IPS-18c (cell line): Measurements from ENCODE around the gene LRG1.

Experiments
- H3K4me3 ChIP-seq: 2 replicates; pipeline ENCODE4 v1.7.0; 2013; ENCODE audit warnings: low read depth, mild to moderate bottlenecking, low read length, moderate library complexity; ENCODE audit not compliant: insufficient read depth
- H3K9me3 ChIP-seq: one replicate; pipeline ENCODE4 v1.6.1; 2013; ENCODE audit warnings: mild to moderate bottlenecking, low read length, moderate library complexity; ENCODE audit not compliant: control insufficient read depth, insufficient read depth

LRG1 gene

DNA sequence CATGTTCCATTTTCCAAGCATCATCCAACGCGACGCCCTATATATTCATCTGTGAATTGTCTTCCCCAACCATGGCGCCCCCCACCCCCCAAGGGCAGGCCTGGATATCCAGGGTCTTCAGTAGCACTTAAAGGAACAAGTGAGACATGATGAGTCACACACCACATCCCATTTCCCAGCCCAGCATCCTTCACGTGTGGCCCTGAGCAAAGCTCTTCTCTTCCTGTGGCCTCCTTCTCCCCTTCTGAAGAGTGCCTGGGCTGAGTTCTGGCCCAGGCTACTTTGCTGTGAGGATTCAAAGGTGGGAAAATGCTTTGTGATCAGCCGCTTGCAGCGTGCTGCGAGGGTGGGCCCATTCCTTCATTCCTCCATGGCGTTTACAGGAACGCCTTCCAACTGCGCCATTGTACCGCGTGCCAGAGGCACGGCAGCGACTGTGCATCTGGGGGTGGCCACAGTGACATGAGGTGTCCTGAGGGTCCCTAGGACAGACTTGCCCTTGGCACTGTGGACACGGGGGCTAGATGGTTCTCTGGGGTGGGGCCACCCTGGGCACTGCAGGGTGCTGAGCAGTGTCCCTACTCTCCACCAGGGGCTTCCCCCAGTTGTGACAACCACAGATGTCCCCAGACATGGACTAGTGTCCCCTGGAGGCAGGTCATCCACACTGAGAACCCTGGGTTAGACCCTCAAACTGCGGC, 33.2 kb downstream of the LRG1 start:
- Histone ChIP-seq H3K4me3 (no peak overlapping the region), H3K9me3 (peaks cover 4% of the 10 kb centered on the region)

DNA sequence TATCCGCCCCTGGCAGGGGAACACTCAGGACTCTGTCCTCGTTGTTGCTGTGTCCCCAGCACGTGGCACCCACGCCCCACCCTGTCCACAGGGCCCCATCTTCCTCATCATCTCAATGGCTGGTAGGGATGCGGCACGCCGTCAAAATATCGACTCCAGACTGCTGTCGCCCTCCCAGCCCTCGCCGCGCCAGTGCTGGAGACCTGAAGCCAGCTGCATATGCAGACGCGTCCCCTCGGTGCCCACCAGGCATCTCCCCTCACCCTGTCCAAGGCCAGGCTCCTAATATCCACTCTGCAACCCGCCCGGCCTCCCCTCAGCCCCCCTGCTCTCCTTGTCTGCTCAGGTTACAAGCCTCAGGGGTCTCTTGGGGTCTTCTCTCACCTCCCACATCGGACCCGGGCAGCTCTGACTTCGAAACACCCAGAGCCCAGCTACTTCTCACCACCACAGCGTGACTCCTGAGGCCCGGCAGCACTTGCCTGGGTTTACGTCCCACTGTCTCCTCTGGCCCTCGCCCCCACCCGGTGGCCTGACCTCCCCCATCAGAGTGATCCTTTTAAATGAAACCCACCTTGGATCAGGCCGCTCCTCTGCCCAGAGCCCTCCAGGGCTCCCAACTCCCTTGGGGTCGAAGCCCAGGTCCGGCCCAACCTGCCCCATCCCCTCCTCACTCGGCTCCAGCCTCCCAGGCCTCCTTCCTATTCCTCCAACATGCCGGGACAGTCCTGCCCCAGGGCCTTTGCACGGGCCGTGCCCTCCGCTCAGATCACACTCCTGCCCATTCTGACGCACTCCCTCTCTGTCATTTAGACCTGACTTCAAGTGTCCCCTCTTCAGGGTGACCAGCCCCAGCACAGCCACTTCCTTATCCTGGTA, 34.0 kb downstream of the LRG1 start:
- H3K9me3 ChIP-seq: peaks cover 2% of the 10 kb centered on the region
- no peak overlapping the region for H3K4me3 ChIP-seq

DNA sequence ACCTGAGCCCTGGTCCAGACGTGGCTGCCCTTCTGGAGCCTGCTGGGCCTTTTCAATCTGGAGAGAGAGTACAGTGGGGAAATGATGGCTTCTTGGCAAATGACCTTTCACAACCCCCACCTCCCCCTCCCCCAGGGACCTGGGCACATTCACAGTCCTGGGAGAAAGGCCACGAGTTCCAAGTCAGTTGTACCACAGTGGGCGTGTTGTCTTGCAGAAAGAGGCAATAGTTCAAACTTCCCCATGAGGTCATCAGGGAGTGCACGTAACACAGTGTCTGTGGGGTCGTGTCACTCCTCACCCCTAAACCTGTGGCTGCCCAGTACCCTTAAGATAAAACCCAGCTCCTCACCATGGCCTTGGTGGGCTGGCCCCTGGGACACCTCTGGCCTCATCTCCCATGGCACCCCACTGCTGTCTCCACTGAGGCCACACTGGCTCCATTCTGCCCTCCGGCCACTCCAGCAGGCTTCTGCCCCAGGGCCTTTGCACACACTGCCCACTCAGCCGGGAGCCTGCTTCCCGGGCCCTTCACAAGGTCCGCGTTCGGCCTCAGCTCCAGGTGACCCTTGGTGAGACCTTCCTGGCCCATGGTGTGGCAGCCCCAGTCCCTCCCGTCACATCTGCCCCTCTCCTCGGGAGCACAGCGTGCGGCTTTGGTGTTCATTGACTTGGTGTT, 34.8 kb downstream of the LRG1 start:
- Histone ChIP-seq H3K9me3 (peaks cover 2% of the 10 kb centered on the region), H3K4me3 (no peak overlapping the region)

DNA sequence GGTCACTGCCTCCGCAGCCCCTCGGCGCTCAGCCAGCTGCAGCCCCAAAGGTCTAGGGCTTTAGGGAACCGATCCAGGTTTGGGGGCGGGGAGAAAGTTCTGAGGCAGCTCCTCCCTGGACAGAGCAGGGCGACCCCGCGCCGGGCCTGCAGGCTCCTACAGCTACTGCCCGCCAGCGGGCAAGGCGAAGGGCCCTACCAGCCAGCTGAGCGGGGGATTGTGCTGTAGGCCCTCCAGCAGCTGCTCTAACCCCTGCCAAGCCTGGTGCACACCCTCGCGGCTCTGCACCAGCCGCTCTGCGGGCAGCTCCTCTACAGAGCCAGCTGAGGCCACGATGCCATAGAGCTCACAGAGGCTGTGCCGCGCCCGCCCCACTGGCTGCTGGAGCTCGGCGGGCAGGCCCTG, 35.5 kb downstream of the LRG1 start:
- no peak overlapping the region for H3K4me3 ChIP-seq
- peaks cover 2% of the 10 kb centered on the region for H3K9me3 ChIP-seq

DNA sequence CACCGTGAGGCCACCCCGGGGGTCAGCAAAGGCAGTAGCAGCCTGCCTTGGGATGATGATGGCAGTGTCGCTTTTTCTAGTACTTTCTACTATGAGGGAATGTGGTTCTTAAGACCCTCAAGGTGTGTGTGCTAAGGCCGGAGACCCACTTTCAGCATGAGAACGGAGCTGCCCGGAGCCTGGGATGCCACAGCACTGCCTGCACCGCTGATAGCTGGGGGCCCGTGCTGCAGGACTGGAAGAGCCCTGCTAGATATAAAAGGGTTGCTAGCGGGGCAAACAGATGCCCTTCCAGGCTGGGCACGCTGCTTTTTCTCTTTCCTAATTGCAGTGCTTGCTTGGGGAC, 36.0 kb downstream of the LRG1 start:
- no peak overlapping the region for H3K4me3 ChIP-seq

GRCh38 chr19:4503132-4503824, 36.6 kb downstream of the LRG1 start:
- Histone ChIP-seq H3K9me3 (peaks cover 2% of the 10 kb centered on the region), H3K4me3 (no peak overlapping the region)

More for the DNA sequence above, 36.0 kb downstream of the LRG1 start:
- peaks cover 2% of the 10 kb centered on the region for H3K9me3 ChIP-seq

DNA sequence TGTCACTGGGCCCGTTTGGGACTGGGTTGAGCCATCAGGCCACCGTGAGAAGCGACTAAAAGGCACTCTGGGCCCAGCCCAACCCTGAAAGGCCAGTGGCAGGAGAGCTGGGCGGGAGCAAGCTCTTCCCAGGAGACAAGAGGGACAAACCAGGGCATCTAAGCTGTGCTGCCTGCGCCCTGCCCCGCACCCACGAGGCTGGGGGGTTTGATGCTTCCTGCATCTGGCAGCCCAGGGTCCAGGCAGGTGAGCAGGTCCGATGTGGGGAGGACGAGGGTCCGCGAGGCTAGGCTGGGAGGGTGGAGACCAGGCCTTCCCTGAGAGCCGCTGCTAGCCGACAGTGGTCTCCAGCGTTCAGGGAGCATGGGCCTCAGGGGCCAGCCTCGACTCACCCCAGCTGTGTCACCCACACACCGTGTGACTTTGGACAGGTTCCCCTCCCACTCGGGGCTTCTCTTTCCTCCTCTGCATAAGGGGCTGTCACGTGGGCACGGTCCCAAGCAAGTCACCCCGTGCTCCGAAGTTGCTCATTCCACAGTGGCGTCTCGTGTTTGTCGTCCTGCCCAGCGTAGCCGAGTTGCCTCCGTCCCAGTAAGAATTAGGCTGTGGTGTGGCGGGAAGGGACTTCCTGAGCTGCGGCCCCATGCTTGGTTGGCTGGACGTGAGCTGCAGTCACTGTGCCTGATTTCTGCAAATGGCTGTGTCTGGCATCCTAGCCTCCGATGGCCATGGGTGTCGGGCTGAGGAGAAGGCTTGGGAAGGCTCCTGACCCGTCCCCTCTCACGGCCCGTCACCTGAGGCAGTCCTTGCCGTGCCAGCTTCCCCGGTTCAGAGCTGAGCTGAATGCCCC, 37.3 kb downstream of the LRG1 start:
- Histone ChIP-seq H3K9me3 (peaks cover 2% of the 10 kb centered on the region), H3K4me3 (no peak overlapping the region)

DNA sequence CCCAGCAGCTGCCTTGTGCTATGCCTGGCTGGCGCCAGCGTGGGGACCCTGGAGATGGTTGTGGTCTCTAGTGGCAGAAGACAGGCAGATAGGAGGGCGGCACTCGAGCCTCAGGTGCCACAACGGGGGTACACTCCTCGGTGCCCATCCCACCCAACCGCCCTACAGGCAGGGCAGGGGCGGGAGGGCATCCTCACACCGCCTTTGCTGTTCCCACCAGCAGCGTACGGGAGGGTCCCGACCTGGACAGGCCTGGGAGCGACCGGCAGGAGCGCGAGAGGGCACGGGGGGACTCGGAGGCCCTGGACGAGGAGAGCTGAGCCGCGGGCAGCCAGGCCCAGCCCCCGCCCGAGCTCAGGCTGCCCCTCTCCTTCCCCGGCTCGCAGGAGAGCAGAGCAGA, 38.1 kb downstream of the LRG1 start:
- H3K4me3 ChIP-seq: no peak overlapping the region
- peaks cover 2% of the 10 kb centered on the region for H3K9me3 ChIP-seq

- no peak overlapping the region for H3K4me3 ChIP-seq
These were observed 38.8 kb downstream of the LRG1 start for GRCh38 chr19:4500841-4501591.

DNA sequence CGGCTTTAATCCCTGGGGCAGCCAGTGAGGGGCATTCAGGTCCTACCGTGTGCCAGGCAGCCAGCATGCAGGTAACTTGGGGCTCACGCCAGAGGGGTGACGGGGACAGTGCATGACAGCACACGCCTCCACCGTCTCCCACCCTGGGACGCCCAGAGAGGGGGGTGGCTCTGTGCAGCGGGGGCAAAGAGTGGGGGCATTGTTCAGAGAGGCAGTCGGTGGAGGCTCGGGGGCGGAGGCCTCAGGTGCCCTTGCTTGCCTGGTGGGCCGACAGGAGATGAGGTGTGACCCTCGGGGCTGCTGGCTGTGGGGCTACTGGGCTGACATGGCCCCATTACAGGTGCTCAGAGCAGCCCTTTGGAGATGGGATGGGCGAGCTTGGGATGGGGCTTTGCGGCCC, 40.0 kb downstream of the LRG1 start:
- Histone ChIP-seq H3K9me3 (no peaks in the 10 kb centered on the region), H3K4me3 (no peak overlapping the region)

More at GRCh38 chr19:4500841-4501591, 38.8 kb downstream of the LRG1 start:
- H3K9me3 ChIP-seq: peaks cover 2% of the 10 kb centered on the region

DNA sequence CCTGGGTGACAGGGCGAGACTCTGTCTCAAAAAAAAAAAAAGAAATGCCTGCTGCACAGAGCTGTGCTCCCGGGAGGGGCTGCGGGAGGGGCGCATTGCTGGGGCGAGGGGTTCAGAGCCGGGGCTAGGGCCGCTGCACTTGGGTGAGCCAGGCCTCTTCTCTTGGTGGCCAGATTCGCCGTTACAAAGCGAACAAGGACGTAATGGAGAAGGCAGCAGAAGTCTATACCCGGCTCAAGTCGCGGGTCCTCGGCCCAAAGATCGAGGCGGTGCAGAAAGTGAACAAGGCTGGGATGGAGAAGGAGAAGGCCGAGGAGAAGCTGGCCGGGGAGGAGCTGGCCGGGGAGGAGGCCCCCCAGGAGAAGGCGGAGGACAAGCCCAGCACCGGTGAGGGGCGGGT, 40.5 kb downstream of the LRG1 start:
- Histone ChIP-seq H3K9me3 (no peaks in the 10 kb centered on the region), H3K4me3 (no peak overlapping the region)

DNA sequence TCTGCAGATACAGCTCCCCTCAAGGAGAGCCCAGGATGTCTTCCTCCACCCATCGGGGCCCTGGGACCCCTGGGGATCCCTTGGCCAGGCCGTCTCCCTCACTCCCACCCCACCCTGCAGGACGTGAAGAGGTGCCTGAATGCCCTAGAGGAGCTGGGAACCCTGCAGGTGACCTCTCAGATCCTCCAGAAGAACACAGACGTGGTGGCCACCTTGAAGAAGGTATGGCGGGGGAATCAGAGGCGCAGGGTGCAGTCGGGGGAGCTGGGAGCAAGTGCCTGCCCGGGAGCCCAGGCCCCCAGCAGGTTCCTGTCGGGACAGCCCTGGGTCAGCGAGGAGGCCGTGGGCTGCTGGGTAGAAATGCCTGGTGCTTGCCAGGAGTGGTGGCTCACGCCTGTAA, 41.1 kb downstream of the LRG1 start:
- H3K9me3 ChIP-seq: no peaks in the 10 kb centered on the region
- no peak overlapping the region for H3K4me3 ChIP-seq

DNA sequence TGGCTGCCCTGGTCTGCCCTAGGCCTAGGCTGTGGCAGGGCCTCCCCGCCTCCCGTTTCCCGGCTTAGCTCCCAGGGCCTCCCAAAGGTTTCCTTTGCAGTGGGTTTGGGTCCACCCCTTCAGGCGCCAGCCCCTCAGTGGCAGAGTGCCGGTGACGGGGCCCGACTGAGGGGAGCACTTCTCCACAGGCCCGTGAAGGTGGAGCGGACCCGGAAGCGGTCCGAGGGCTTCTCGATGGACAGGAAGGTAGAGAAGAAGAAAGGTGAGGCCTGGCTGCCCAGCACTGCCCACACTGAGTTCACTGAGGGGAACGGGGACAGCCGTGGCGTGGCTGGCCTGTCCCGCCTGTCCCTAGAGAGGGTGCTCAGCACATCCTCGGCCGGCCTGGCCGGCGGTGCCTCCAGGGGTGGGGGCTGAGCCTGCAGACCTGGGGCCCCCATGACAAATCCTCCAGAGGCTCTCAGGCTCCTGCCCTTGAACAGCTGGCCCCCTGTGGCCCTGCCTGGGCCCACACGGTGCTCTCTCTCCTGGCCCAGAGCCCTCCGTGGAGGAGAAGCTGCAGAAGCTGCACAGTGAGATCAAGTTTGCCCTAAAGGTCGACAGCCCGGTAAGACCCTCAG, 42.0 kb downstream of the LRG1 start:
- H3K4me3 ChIP-seq: no peak overlapping the region

GRCh38 chr19:4496304-4496703, 43.5 kb downstream of the LRG1 start:
- Histone ChIP-seq H3K9me3 (no peaks in the 10 kb centered on the region), H3K4me3 (no peak overlapping the region)

More for the DNA sequence above, 42.0 kb downstream of the LRG1 start:
- no peaks in the 10 kb centered on the region for H3K9me3 ChIP-seq

- Histone ChIP-seq H3K4me3 (no peak overlapping the region), H3K9me3 (no peaks in the 10 kb centered on the region)
These were observed 44.4 kb downstream of the LRG1 start for GRCh38 chr19:4495471-4495870.

GRCh38 chr19:4494691-4495064, 45.2 kb downstream of the LRG1 start:
- H3K9me3 ChIP-seq: no peaks in the 10 kb centered on the region
- no peak overlapping the region for H3K4me3 ChIP-seq
